Mesenteric fat pad (tissue), 1 donor: ENCODE measurements around the gene NCK2. TPM values are rescaled to one million over a fixed set of nuclear protein-coding genes. Genes with fewer than 3 reads are reported as not detected.

ENCODE experiments used
- DNase-seq: peaks from one replicate; pipeline ENCODE4 v3.0.0-alpha.2; 2020; ENCODE audit warnings: low spot score
- total RNA-seq: library from RNA; stranded (reverse); fragmentation: NEBNext Ultra II Directional; extraction: Animal tissue kit (Norgen Biotek cat#: 25700); gene quantifications from one replicate; pipeline ENCODE4 v1.2.1, GENCODE V29; 2021
- donor health status: DM: yes; HTN: yes; CAD: no.

Gene NCK2
- total RNA-seq, 1 donor from 2014 or later = 39.7 TPM

- no peak for DNase-seq
Observed at GRCh38 chr2:105809723-105810122, 65.0 kb downstream of the NCK2 start.

- no peak for DNase-seq
Observed at GRCh38 chr2:105812180-105813044, 67.7 kb downstream of the NCK2 start.

- no peak for DNase-seq
Observed at GRCh38 chr2:105813045-105813315, 68.3 kb downstream of the NCK2 start.

- DNase-seq = no peak
Observed at GRCh38 chr2:105813405-105813804, 68.7 kb downstream of the NCK2 start.

- no peak for DNase-seq
Observed at GRCh38 chr2:105814291-105814940, 69.7 kb downstream of the NCK2 start.

- DNase-seq = no peak
Observed at GRCh38 chr2:105815401-105815800, 70.7 kb downstream of the NCK2 start.

- DNase-seq = no peak
Observed at GRCh38 chr2:105820151-105820550, 75.4 kb downstream of the NCK2 start.

GRCh38 chr2:105820691-105821090, 76.0 kb downstream of the NCK2 start:
- DNase-seq = no peak

- no peak for DNase-seq
Observed at GRCh38 chr2:105821428-105822125, 76.9 kb downstream of the NCK2 start.

GRCh38 chr2:105822186-105822585, 77.5 kb downstream of the NCK2 start:
- DNase-seq = no peak

GRCh38 chr2:105824446-105824845, 79.7 kb downstream of the NCK2 start:
- DNase-seq = no peak

- no peak for DNase-seq
Observed at GRCh38 chr2:105827351-105828096, 82.8 kb downstream of the NCK2 start.

GRCh38 chr2:105828558-105828957, 83.8 kb downstream of the NCK2 start:
- no peak for DNase-seq

GRCh38 chr2:105834931-105835330, 90.2 kb downstream of the NCK2 start:
- no peak for DNase-seq

GRCh38 chr2:105836341-105836740, 91.6 kb downstream of the NCK2 start:
- no peak for DNase-seq

- no peak for DNase-seq
Observed at GRCh38 chr2:105836840-105837692, 92.4 kb downstream of the NCK2 start.

GRCh38 chr2:105839793-105840192, 95.1 kb downstream of the NCK2 start:
- no peak for DNase-seq

- no peak for DNase-seq
Observed at GRCh38 chr2:105840933-105841332, 96.2 kb downstream of the NCK2 start.

GRCh38 chr2:105841551-105841950, 96.8 kb downstream of the NCK2 start:
- DNase-seq = no peak

- no peak for DNase-seq
Observed at GRCh38 chr2:105842555-105842954, 97.8 kb downstream of the NCK2 start.
